ENCODE measurements around the gene PDE6C. TPM values are rescaled to one million over a fixed set of nuclear protein-coding genes. Genes with fewer than 3 reads are reported as not detected.

PDE6C gene
- polyA plus RNA-seq, 1 experiment = not detected

- H3K36me3 ChIP-seq (ENCODE audit: control insufficient read depth, insufficient read depth, low read length) = no peaks in the 10 kb centered on the region
- CTCF ChIA-PET = interaction anchor here (0.5 to 1.6 kb wide), 4 partner anchors 11 to 56 kb away, joined by 3 to 5 read pairs (median 4); no protein-coding TSS in a partner anchor
- no peak for TF ChIP-seq CTCF (IDR thresholded peaks at IDR 0.05; ENCODE audit: insufficient read depth, low read depth, low read length)
- no peak for DNase-seq (ENCODE audit: low read depth)
- POLR2A ChIA-PET = no interaction called here
- H3K4me3 ChIP-seq (ENCODE audit: low read depth, low read length) = no peak overlapping the region
- peaks cover 23% of the 10 kb centered on the region for H3K27me3 ChIP-seq (ENCODE audit: control insufficient read depth, insufficient read depth, low read length)
These were observed 44.3 kb upstream of the PDE6C start for GRCh38 chr10:93568105-93568390.

GRCh38 chr10:93570383-93570782, 42.0 kb upstream of the PDE6C start:
- Histone ChIP-seq H3K4me3 (ENCODE audit: low read depth, low read length) (no peak overlapping the region), H3K27me3 (ENCODE audit: control insufficient read depth, insufficient read depth, low read length) (peaks cover 22% of the 10 kb centered on the region), H3K36me3 (ENCODE audit: control insufficient read depth, insufficient read depth, low read length) (no peaks in the 10 kb centered on the region)
- DNase-seq (ENCODE audit: low read depth) = no peak
- ChIA-PET POLR2A (interaction anchor here (0.7 kb wide), 1 partner anchor 42 kb away, joined by 3 read pairs; no protein-coding TSS in a partner anchor), CTCF (interaction anchor here (0.8 kb wide), 1 partner anchor 16 kb away, joined by 5 read pairs; no protein-coding TSS in a partner anchor)
- no peak for TF ChIP-seq CTCF (IDR thresholded peaks at IDR 0.05; ENCODE audit: insufficient read depth, low read depth, low read length)

- H3K36me3 ChIP-seq (ENCODE audit: control insufficient read depth, insufficient read depth, low read length) = no peaks in the 10 kb centered on the region
- DNase-seq (ENCODE audit: low read depth) = no peak
- H3K27me3 ChIP-seq (ENCODE audit: control insufficient read depth, insufficient read depth, low read length) = peaks cover 17% of the 10 kb centered on the region
- ChIA-PET POLR2A (no interaction called here), CTCF (no interaction called here)
- H3K4me3 ChIP-seq (ENCODE audit: low read depth, low read length) = no peak overlapping the region
- no peak for TF ChIP-seq CTCF (IDR thresholded peaks at IDR 0.05; ENCODE audit: insufficient read depth, low read depth, low read length)
These were observed 39.7 kb upstream of the PDE6C start for GRCh38 chr10:93572606-93573005.

- no peak for DNase-seq (ENCODE audit: low read depth)
- ChIA-PET CTCF (no interaction called here), POLR2A (no interaction called here)
- no peaks in the 10 kb centered on the region for H3K36me3 ChIP-seq (ENCODE audit: control insufficient read depth, insufficient read depth, low read length)
- H3K4me3 ChIP-seq (ENCODE audit: low read depth, low read length) = no peak overlapping the region
- TF ChIP-seq CTCF (IDR thresholded peaks at IDR 0.05; ENCODE audit: insufficient read depth, low read depth, low read length) = no peak
- H3K27me3 ChIP-seq (ENCODE audit: control insufficient read depth, insufficient read depth, low read length) = peaks cover 12% of the 10 kb centered on the region
These were observed 39.1 kb upstream of the PDE6C start for GRCh38 chr10:93573051-93573909.

- ChIA-PET CTCF (no interaction called here), POLR2A (no interaction called here)
- H3K36me3 ChIP-seq (ENCODE audit: control insufficient read depth, insufficient read depth, low read length) = no peaks in the 10 kb centered on the region
- no peak for DNase-seq (ENCODE audit: low read depth)
- peaks cover 7% of the 10 kb centered on the region for H3K27me3 ChIP-seq (ENCODE audit: control insufficient read depth, insufficient read depth, low read length)
- TF ChIP-seq CTCF (IDR thresholded peaks at IDR 0.05; ENCODE audit: insufficient read depth, low read depth, low read length) = no peak
- no peak overlapping the region for H3K4me3 ChIP-seq (ENCODE audit: low read depth, low read length)
These were observed 38.4 kb upstream of the PDE6C start for GRCh38 chr10:93573924-93574323.

Measured in BJ (cell line).